ENCODE measurements around the gene CAAP1. TPM values are rescaled to one million over a fixed set of nuclear protein-coding genes. Genes with fewer than 3 reads are reported as not detected.
"Not testable (repeated sequence)": the region's sequence is repeated elsewhere in the genome, so short reads cannot be mapped to it uniquely, and the experiment has no call there.

CAAP1 gene
- total RNA-seq, 1 experiment from 2014 or later, result 46.1 TPM

DNA sequence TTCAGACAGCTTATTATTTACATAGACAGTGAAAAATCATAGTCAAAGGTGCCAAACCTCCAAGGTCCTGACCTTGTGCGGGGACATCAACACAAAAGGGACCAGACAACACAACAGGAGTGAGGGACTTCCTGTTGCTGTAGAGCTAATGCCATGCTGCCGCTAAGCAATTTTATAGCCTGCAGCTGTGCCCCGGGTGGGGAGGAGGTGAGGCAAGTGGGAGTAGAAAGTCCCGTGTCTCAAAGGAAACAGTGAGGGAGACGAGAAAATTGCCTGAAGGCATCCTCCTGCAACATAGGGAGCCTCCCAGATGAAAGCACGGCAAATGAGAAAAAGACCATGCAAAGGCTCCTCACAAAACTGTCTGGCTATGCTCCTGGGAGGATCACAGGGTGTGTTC is 58.8 kb downstream of the CAAP1 start:
- DNase-seq (ENCODE audit: low read depth), result no peak

DNA sequence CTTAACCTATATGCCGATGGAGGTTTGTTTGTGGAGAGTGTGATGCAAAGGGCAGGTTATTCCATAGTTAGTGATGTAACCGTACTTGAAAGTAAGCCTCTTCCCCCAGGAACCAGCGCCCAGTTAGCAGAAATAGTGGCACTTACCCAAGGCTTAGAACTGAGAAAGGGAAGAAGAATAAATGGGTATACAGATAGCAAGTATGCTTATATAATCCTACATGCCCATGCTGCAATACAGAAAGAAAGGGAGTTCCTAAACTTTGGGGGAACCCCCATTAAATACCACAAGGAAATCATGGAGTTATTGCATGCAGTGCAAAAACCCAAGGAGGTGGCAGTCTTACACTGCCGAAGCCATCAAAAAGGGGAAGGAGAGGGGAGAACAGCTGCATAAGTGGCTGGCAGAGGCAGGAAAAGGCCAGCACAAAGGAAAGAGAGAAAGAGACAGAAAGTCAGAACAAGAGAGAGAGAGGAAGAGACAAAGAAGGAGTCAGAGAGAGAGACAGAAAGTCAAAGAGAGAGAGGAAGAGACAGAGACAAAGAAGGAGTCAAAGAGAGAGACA is 64.1 kb downstream of the CAAP1 start:
- not testable (repeated sequence) for DNase-seq (ENCODE audit: low read depth)

DNA sequence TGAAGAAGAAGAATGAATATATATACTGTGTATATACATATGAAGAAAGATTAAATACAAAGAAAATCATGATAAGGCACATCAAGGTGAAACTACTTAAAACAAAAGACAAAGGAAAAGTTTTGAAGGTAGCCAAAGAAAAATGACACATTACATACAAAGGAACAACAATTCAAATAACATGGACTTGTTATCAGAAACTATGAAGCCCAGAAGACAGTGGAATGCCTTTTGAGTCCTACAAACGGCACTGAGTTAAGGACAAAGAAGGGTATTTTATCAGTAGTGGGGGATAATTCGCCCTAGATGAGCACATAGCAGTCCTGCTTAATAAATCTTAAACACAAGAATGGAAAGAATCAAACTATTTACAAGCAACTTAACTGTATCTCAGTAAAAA is 77.8 kb downstream of the CAAP1 start:
- DNase-seq (ENCODE audit: low read depth), result no peak

DNA sequence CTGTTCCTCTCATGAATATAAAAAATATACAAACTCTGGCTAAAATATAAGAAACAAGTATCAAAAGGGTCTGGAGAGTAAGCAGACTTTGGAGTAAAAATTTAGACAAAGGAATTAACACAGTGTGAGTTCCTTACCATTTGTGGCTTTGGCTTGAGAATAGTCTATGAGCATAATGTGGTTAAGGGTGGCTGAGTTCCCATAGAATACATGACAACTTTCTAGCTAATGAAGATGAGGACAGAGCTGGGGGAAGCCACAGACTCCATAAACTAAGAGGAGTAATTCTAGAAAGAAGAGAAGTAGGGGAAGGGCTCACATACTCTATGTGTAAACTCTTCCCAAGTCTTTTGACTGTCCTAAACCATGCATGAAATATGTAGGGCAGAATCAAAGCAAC is 79.4 kb downstream of the CAAP1 start:
- DNase-seq (ENCODE audit: low read depth), result no peak

DNA sequence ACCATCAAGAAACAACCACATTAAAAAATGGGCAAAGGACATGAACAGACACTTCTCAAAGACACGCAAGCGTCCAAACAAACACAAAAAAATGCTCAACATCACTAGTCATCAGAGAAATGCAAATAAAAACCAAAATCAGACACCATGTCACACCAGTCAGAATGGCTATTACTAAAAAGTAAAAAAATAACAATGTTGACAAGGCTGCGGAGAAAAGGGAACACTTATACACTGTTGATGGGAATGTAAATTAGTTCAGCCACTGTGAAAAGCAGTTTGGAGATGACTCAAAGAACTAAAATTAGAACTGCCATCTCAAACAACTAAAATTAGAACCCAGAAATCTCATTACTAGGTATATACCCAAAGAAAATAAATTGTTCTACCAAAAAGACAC is 80.4 kb downstream of the CAAP1 start:
- no peak for DNase-seq (ENCODE audit: low read depth)

DNA sequence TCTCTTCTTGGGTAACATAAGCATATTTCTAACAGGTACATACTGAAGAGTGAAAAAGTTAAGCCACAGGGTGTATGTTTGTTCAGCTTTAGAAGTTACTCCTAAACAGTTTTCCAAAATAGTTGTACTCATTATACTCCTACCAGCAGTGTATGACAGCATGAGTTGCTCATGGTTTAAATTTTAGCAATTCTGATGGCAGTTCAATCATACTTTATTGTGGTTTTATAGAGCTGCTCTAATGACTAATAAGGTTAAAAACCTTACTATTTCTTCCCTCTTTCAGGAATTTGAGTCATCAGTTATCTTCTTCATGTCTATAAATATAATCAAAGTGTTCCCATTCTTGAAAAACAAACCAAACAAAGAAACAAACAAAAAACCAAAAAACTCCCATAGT is 81.5 kb downstream of the CAAP1 start:
- DNase-seq (ENCODE audit: low read depth), result no peak

DNA sequence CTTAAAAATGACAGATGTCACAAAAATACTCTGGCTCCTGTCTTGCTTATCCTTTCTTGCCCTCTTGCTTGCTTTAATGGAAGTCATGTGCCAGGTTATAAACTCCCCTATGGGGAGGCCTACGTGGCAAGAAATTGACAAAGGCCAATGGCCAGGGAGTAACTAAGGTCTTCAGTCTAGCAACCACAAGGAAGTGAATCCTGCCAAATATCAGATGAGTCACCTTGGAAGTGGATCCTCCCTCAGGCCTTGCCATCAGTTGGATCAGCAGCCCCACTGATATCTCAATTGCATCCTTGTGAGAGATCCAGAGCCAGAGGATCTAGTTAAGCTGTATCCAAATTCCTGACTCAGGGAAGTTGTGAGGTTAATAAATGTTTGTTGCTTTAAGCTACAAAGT is 82.8 kb downstream of the CAAP1 start:
- peak; percentile 16 for DNase-seq (ENCODE audit: low read depth)

DNA sequence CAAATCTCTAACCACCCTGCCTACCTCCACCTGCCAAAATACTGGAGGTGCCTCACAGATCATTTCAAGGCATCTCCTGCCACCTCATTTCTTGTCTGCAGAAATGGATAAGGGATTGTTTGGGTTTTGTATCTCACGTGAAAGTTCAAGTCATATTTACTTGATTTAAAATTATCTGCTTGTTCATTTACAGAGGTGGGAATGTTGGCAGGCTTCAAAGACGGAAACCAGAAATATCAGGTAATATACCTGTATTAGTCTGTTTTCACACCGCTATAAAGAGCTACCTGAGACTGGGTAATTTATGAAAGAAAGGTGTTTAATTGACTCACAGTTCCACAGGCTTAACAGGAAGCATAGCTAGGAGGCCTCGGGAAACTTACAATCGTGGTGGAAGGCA is 85.4 kb downstream of the CAAP1 start:
- no peak for DNase-seq (ENCODE audit: low read depth)

DNA sequence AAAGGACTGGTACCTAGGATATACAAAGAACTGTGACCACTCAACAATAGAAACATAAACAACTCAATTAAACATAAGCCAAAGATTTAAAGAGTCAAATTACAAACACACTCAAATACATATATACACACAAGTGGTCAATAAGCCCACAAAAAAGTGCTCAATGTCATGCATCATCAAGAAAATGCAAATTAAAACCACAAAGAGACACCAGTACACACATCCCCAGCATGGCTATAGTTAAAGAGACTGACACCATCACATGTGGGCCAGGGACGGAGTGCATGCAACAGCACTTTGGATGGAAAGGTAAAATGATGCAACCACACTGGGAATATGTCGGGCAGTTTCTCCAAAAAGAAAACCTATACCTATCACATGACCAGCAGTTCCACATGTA is 89.7 kb downstream of the CAAP1 start:
- DNase-seq (ENCODE audit: low read depth), result no peak

DNA sequence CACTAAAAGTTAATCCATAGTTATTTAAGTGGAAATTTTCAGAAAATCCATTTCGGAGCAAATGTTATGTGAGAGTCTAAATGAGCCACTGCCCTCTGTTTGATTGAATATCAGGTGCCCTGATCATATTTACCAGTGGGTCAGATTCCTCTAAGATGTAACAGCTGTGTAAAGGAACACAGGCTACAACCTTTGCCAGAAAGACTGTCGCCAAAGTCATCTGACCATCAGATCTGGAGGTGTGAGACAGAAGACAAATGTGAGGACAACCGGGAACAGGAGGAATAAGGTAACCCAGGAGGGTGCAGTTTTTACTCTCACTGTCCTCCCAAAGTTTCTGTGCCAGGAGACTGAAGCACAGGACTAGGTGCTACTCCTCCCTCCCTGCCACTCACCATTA is 90.8 kb downstream of the CAAP1 start:
- DNase-seq (ENCODE audit: low read depth), result no peak

DNA sequence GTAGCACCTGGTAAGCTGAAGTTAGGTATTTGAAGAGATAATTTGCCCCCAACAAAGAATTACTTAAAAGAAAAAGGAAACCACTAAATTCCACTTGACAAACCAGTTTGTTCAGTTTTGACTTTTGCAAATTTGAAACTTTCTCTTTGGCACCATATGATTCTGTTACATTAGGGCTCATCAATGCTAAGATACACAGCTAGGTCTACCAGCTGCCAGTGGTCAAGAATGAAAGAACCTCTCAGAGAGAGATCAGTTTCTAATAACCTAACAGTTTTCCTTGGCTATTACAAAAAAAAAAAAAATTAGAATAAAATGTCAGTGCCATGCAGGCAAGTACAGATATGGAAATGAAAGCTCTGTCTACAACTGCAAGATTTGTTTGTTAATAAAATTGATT is 92.3 kb downstream of the CAAP1 start:
- DNase-seq (ENCODE audit: low read depth), result no peak

DNA sequence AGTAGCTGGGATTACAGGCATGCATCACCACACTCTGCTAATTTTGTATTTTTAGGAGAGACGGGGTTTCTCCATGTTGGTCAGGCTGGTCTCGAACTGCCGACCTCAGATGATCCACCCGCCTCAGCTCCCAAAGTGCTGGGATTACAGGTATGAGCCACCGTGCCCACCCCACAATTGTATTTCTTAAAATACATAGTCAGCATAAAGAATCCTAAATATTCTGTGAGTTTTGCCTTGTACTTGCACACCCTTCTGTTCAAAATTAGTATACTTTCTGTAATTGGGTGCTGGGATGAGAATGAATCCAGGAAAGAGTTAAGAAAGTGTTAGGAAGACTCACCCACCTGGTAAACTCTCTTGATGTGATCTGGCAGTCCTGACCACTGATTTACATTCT is 101.3 kb downstream of the CAAP1 start:
- no peak for DNase-seq (ENCODE audit: low read depth)

Other genes with a start within 250 kb of the CAAP1 start
- 78.0 and 108 TPM in 2 replicates for gene PLAA, start 54.4 kb upstream of the CAAP1 start, total RNA-seq (2014; rRNA removed; shearing (Covaris generic))
- 25.6 TPM in 2 replicates for gene IFT74, start 63.6 kb upstream of the CAAP1 start, total RNA-seq (2014; rRNA removed; shearing (Covaris generic))
- not detected in 2 replicates for gene LRRC19, start 112.9 kb upstream of the CAAP1 start, total RNA-seq (2014; rRNA removed; shearing (Covaris generic))
- gene TEK, start 216.4 kb upstream of the CAAP1 start, total RNA-seq (2014; rRNA removed; shearing (Covaris generic)), result 9.3 and 11.3 TPM in 2 replicates

Measured in Daoy (cell line).